IMR-90 (cell line): ENCODE data around the gene PRKCA.

ENCODE experiments used
- CEBPB ChIP-seq: IDR thresholded peaks from 2 replicates; pipeline ENCODE4 v1.6.1; 2012; ENCODE audit warnings: low read depth, low read length, improper control_type of control experiment
- CHD1 ChIP-seq: IDR thresholded peaks from 2 replicates; pipeline ENCODE4 v1.6.1; 2012; ENCODE audit warnings: low read depth, low read length, improper control_type of control experiment
- MXI1 ChIP-seq: IDR thresholded peaks from 2 replicates; pipeline ENCODE4 v1.6.1; 2012; ENCODE audit warnings: low read depth, mild to moderate bottlenecking, low read length, moderate library complexity, borderline replicate concordance
- NFE2L2 ChIP-seq: fragments of 150-350 bp; IDR thresholded peaks from 2 replicates; pipeline ENCODE4 v1.6.1; 2016; ENCODE audit warnings: low read depth, mild to moderate bottlenecking, low read length
- POLR2A ChIP-seq: IDR thresholded peaks from 2 replicates; pipeline ENCODE4 v1.6.1; 2012; ENCODE audit warnings: mild to moderate bottlenecking, low read depth, low read length
- RAD21 ChIP-seq: IDR thresholded peaks from 2 replicates; pipeline ENCODE4 v1.6.1; 2012; ENCODE audit warnings: low read length, improper control_type of control experiment
- RFX5 ChIP-seq: IDR thresholded peaks from 2 replicates; pipeline ENCODE4 v1.8.0; 2012; ENCODE audit warnings: low read depth, mild to moderate bottlenecking, low read length, moderate library complexity
- SMC3 ChIP-seq: fragments of 150-350 bp; IDR thresholded peaks from 2 replicates; pipeline ENCODE4 v1.6.1; 2016; ENCODE audit warnings: low read depth, mild to moderate bottlenecking, antibody characterized with exemption, low read length, moderate library complexity
- TF ChIP-seq, protein P1 (sequence below): conservative IDR thresholded peaks from 2 replicates; pipeline ENCODE4 v1.5.1; 2012; ENCODE audit warnings: mild to moderate bottlenecking, low read depth, low read length, improper control_type of control experiment
- TF ChIP-seq, protein P2 (sequence below): fragments of 150-350 bp; IDR thresholded peaks from 2 replicates; pipeline ENCODE4 v1.6.1; 2016; ENCODE audit warnings: low read depth, mild to moderate bottlenecking, low read length, moderate library complexity, borderline replicate concordance
- TF ChIP-seq, protein P3 (sequence below): fragments of 150-350 bp; IDR thresholded peaks from 2 replicates; pipeline ENCODE4 v1.6.1; 2017; ENCODE audit warnings: mild to moderate bottlenecking, antibody characterized with exemption, low read length, low read depth

DNA sequence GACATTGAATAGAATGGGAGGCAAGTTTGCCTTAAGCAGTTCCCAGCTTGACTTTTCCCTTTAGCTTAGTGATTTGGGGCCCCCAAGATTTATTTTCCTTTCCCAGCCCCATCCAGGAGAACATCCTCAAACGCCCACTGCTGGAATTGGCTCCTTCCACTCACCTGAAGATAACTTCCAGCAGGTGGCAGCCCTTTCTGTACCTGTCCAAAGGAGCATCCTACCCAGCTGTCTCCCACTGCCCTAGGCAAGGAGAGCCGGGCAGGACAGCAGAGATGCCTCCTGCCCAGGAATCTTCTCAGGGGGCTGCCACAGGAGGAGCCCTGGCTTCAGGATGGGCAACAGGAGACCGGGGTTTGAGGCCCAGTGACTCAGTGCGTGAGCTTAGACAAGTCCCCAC lies 538.9 kb downstream of the PRKCA start:
- TF ChIP-seq MXI1 (no peak), POLR2A (no peak), RFX5 (no peak), SMC3 (no peak), NFE2L2 (no peak), CEBPB (no peak), CHD1 (no peak), RAD21 (no peak)
- TF ChIP-seq, protein P1, sequence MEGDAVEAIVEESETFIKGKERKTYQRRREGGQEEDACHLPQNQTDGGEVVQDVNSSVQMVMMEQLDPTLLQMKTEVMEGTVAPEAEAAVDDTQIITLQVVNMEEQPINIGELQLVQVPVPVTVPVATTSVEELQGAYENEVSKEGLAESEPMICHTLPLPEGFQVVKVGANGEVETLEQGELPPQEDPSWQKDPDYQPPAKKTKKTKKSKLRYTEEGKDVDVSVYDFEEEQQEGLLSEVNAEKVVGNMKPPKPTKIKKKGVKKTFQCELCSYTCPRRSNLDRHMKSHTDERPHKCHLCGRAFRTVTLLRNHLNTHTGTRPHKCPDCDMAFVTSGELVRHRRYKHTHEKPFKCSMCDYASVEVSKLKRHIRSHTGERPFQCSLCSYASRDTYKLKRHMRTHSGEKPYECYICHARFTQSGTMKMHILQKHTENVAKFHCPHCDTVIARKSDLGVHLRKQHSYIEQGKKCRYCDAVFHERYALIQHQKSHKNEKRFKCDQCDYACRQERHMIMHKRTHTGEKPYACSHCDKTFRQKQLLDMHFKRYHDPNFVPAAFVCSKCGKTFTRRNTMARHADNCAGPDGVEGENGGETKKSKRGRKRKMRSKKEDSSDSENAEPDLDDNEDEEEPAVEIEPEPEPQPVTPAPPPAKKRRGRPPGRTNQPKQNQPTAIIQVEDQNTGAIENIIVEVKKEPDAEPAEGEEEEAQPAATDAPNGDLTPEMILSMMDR = no peak
- TF ChIP-seq, protein P2, sequence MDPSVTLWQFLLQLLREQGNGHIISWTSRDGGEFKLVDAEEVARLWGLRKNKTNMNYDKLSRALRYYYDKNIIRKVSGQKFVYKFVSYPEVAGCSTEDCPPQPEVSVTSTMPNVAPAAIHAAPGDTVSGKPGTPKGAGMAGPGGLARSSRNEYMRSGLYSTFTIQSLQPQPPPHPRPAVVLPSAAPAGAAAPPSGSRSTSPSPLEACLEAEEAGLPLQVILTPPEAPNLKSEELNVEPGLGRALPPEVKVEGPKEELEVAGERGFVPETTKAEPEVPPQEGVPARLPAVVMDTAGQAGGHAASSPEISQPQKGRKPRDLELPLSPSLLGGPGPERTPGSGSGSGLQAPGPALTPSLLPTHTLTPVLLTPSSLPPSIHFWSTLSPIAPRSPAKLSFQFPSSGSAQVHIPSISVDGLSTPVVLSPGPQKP = no peak
- TF ChIP-seq, protein P3, sequence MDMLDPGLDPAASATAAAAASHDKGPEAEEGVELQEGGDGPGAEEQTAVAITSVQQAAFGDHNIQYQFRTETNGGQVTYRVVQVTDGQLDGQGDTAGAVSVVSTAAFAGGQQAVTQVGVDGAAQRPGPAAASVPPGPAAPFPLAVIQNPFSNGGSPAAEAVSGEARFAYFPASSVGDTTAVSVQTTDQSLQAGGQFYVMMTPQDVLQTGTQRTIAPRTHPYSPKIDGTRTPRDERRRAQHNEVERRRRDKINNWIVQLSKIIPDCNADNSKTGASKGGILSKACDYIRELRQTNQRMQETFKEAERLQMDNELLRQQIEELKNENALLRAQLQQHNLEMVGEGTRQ = no peak
